ENCODE measurements around the gene NOL11.

DNA sequence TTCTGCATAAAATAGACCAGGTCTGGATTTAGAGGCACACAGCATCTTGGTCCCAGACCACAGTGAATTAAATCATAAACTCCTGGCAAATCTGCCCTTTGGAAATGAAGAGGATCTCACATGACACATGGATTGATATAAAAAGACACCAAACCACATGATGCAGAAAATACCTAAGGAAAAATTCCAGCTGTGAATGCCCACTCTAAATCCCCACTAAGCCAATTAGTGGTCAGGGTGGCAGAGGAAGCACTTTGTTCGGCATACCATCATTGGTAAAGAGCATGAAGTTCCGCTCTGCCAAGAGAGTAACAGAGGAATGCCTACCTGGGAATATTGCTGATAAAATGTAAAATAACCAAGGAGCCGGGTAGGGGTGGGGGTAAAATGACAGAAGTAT lies 32.4 kb upstream of the NOL11 start:
- TF ChIP-seq, protein P1, sequence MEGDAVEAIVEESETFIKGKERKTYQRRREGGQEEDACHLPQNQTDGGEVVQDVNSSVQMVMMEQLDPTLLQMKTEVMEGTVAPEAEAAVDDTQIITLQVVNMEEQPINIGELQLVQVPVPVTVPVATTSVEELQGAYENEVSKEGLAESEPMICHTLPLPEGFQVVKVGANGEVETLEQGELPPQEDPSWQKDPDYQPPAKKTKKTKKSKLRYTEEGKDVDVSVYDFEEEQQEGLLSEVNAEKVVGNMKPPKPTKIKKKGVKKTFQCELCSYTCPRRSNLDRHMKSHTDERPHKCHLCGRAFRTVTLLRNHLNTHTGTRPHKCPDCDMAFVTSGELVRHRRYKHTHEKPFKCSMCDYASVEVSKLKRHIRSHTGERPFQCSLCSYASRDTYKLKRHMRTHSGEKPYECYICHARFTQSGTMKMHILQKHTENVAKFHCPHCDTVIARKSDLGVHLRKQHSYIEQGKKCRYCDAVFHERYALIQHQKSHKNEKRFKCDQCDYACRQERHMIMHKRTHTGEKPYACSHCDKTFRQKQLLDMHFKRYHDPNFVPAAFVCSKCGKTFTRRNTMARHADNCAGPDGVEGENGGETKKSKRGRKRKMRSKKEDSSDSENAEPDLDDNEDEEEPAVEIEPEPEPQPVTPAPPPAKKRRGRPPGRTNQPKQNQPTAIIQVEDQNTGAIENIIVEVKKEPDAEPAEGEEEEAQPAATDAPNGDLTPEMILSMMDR (conservative IDR thresholded peaks at IDR 0.05; ENCODE audit: low read length), result no peak
- no peak for TF ChIP-seq EZH2phosphoT487 (IDR thresholded peaks at IDR 0.05; ENCODE audit: borderline replicate concordance)

All from Loucy (cell line).